ENCODE results near the gene GTF3C6.

- TF ChIP-seq CTCF (IDR thresholded peaks at IDR 0.05 in 2 of 3, conservative IDR thresholded peaks at IDR 0.05 in 1 of 3; ENCODE audit: borderline replicate concordance in 1 of 3, insufficient read depth in 1 of 3, low read depth in 2 of 3, low read length in 2 of 3) (no peak), SRF (IDR thresholded peaks at IDR 0.05; ENCODE audit: low read depth) (no peak), ZBTB33 (IDR thresholded peaks at IDR 0.05; ENCODE audit: extremely low read depth, insufficient replicate concordance, low read length) (no peak), YY1 (IDR thresholded peaks at IDR 0.05; ENCODE audit: extremely low read depth, insufficient replicate concordance, low read depth, low read length) (no peak), FOSL1 (IDR thresholded peaks at IDR 0.05; ENCODE audit: low read depth) (no peak), POLR2AphosphoS5 (IDR thresholded peaks at IDR 0.05; ENCODE audit: low read depth, low read length) (no peak), POLR2A (IDR thresholded peaks at IDR 0.05; ENCODE audit: borderline replicate concordance, extremely low read depth, insufficient read depth, insufficient read length) (no peak), EZH2 (IDR thresholded peaks at IDR 0.05) (no peak), MAX (IDR thresholded peaks at IDR 0.05) (no peak), SP1 (IDR thresholded peaks at IDR 0.05; ENCODE audit: low read depth) (no peak), SIN3A (IDR thresholded peaks at IDR 0.05; ENCODE audit: low read depth) (no peak), CEBPB (IDR thresholded peaks at IDR 0.05; ENCODE audit: low read depth) (no peak)
These were observed 54.8 kb downstream of the GTF3C6 start for GRCh38 chr6:111013144-111013915.
